Amniotic stem cell (primary cell): ENCODE measurements around the gene PCNA.
"Not testable (repeated sequence)": the region's sequence is repeated elsewhere in the genome, so short reads cannot be mapped to it uniquely, and the experiment has no call there.

ENCODE experiments used
- DNase-seq: peaks from one replicate; lab custom pipeline; 2025; lab: John Stamatoyannopoulos, UW

The PCNA gene

DNA sequence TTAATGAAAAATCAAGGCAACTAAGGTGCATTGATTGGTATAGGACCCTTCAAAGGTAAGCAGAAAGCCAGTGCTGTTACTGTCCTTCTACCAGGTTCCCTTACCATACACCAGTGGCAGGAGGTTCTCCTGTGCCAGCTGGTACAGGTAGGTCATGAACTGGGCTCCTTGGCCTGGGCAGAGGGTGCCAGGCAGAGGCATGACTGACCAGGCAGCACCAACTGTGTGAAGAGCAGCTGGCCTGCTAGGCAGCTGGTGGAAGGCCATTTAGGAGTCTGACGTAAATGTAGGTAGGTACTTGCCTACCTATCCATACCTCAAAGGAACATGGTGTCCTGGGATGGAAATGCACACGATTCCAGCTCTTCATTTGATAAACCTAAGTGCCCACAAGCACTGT is 23.3 kb downstream of the PCNA start:
- DNase-seq, result no peak

GRCh38 chr20:5095931-5096330 is 23.8 kb downstream of the PCNA start:
- no peak for DNase-seq

DNA sequence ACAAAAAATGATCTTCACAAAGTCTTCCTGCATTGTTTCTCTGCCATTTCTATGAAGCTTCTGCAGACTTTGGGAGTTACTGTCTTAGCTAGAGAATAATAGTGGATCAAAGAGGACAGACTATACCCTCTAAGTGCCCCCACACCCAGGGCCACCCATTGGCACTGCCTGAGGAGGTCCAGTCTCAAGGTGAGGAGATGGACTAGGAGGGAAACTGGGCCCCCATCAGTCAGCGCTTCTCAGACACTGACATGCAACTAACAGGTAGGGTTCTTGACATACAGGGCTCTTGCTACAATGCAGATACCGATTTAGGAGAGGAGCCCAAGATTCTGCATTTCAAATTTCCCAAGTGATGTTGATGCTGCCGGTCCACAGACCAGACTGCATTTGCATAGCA is 24.3 kb downstream of the PCNA start:
- DNase-seq, result no peak

DNA sequence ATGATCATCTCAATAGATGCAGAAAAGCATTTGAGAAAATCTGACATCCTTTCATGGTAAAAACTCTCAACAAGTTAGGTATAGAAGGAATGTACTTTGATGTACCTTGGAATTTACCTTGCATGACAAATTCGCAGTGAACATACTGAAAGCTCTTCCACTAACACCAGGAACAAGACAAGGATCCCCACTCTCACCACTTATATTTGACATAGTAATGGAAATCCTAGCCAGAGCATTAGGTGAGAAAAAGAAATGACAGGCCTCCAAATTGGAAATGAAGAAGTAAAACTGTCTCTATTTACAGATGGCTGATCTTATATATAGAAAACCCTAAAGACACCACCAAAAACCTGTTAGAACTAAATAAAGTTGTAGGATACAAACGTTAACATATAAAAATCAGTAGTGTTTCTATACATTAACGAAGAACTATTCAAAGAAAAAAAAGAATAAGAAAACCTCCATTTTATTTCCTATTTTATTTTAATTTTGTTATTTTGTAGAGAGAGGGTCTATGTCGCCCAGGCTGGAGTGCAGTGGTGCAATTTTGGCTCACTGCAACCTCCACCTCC is 26.9 kb downstream of the PCNA start:
- no peak for DNase-seq

DNA sequence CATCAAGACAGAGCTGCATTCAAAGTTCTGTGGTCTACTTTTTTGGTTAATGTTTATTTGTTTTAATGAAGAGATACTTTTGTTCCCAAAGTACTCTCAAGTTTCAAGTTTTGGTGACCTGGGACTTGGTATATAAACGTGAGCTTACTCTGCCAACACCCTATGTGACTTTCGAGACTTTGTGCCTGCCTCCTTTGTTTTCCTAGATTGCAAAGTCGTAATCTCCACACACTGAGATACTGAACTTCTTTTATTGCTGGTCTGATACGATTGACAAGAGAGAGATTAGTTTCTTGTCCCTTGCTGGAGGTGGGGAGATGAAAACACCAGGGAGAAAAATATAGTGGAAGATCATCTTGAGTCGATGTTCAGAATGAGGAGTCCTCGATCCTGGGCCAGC is 27.9 kb downstream of the PCNA start:
- DNase-seq, result no peak

DNA sequence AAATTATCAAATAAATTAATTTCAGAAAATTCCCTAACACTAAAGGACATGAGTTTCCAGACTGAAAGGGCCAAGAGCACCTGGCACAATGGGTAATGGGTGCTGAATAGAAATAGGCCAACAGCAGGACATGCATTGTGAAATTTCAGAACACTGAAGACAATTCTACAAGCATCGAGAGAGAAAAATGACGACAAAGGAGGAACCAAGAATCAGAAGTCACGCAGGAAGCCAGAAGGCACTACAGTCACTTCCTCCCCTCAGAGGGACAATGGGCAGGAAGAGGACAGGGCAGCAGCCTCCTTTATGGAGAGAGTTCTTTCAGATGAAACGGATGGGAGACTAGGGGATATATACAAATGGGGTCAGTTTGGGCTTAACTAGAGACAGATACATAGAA is 29.6 kb downstream of the PCNA start:
- no peak for DNase-seq

GRCh38 chr20:5088688-5089087 is 31.1 kb downstream of the PCNA start:
- no peak for DNase-seq

- no peak for DNase-seq
These were observed 34.4 kb downstream of the PCNA start for GRCh38 chr20:5085380-5085779.

GRCh38 chr20:5080384-5080877 is 39.3 kb downstream of the PCNA start:
- no peak for DNase-seq

DNA sequence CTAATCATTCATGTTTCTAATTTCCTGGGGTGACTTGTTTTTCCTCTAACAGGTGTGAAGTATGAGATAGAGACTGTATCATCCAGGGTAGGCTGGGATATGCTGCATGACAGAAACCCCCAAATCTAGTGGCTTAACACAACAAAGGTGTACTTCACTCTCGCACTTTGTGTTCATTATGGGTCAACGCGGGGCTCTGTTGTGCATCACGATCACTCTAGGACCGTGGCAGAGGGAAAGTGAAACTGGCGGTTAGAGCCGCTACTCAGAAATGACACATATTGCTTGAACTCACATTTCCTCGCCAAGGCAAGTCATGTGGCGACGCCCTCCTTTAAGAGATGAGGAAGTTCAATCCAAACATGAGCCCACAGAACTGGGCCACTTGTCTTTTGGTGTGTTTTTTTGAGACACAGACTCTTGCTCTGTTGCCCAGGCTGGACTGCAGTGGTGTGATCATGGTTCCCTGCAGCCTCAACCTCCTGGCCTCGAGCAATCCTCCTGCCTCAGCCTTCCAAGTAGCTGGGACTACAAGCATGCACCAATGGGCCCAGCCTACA is 41.3 kb downstream of the PCNA start:
- no peak for DNase-seq

- no peak for DNase-seq
These were observed 41.9 kb downstream of the PCNA start for GRCh38 chr20:5077761-5078387.

GRCh38 chr20:5076913-5077312 is 42.8 kb downstream of the PCNA start:
- not testable (repeated sequence) for DNase-seq

DNA sequence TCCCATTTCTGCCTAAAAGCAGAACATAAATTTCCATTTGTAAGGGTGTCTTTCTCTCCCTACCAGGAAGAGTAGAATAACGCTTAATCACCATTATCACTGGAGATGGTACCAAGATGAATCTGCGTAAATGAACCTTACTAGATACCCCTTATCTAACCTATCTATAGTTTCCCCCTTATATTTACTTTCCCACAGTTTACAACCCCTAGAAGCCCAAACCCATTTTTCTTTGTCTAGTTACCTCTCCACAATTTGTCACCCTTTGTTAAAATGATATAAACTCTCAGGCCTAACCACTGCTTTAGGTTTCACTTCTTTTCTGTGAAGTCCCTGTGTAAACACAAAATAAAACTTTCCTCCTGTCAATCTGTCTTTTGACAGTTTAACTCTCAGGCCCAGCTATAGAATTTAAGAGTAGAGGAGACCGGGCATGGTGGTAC is 45.5 kb downstream of the PCNA start:
- DNase-seq, result no peak

GRCh38 chr20:5073660-5074231 is 46.0 kb downstream of the PCNA start:
- DNase-seq, result no peak

DNA sequence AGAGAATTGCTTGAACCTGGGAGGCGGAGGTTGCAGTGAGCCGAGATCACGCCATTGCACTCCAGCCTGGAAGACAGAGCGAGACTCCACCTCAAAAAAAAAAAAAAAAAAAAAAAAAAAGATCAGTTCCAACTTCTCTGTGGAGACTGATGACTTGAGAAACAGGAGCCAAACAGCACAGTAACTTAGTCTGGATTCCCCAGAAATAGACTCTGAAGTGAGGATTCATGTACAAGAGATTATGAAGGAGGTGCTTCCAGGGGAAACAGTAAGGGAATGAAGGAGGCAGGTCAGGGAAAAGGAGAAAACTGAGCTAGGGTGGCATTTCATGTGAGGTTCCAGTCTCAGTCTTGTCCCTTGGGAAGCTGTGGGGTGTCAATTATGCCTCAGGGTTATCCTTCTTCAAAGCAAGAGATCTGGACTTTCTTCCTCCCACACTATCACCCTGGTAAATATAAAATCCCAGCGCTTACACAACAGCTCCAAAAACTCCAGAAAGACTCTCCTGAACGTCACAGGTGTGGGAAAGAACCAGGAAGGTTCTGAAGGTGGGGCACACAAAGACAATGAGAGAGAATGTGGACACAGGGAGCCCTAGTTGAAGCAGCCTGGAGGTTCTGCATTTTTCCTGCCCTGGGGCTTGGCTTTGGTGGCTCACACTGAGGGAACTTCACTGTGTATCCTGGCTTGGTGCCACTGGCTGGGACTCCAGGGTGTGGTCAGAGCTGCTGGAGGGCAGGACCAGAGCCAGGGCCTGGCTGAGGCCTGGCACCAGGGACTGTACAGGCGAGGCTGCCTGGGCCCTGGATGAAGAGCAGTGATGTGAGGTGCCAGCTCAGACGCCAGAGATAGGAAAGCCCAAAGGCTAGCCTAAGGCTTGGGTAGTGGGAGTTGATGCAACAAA is 46.8 kb downstream of the PCNA start:
- peak; percentile 55 for DNase-seq

DNA sequence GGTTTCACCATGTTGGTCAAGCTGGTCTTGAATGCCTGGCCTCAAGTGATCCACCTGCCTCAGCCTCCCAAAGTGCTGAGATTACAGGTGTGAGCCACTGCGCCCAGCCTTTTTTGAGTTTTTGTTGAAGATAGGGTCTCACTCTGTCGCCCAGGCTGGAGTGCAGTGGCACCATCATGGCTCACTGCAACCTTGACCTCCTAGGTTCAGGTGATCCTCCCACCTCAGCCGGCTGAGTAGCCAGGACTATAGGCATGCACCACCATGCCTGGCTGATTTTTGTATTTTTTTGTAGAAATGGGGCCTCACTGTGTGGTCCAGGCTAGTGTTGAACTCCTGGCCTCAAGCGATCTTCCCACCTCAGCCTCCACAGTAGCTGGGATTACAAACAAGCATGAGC is 47.8 kb downstream of the PCNA start:
- DNase-seq, result not testable (repeated sequence)

DNA sequence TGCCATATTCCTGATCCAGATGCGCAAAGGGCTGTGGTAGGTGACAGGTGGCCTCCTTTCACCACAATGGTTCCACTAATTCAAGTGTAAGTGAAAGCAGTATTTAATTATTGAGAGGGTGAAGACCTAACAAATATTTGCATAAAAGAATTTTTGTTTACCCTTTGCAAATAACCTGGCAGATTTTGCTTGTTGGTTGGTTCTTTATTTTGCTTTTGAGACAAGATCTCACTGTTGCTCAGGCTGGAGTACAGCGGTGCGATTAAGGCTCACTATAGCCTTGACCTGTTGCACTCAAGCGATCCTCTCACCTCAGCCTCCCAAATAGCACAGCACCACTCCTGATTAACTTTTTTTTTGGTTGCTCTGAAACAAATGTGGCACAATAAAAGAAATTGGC is 49.2 kb downstream of the PCNA start:
- no peak for DNase-seq

GRCh38 chr20:5070081-5070480 is 49.7 kb downstream of the PCNA start:
- no peak for DNase-seq

DNA sequence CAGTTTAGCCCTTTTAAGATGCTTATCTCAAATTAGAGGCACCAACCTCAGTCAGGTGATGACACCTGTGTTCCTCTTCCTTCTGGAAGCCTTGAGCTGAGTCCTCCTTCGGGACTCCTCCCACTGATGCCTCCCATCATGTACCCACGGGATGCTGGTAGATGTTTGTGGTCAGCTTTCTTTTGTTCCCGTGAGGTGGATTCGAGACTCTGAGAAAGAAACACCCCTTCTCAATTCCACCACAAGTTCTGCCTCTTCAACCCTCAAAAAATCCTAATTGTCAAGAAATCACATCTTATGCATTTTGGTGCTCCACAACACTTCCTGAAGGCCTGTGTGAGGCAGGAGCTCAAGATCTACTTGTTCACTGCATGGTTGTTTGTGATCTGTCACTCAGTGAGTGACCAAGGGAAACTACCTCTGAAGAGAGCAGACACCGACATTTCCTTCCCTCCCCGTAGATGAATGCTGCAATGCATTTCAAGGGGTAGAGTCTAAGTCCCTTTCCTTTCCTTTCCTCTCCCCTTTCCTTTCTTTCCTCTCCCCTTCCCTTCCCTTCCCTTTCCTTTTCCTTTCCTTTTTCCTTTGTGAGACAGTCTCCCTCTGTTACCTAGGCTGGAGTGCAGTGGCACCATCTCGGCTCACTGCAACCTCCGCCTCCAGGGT is 50.5 kb downstream of the PCNA start:
- no peak for DNase-seq

- DNase-seq, result no peak
These were observed 51.7 kb downstream of the PCNA start for GRCh38 chr20:5067877-5068645.

GRCh38 chr20:5065879-5066383 is 53.8 kb downstream of the PCNA start:
- peak; percentile 73 for DNase-seq
